Activated T-cell treated with anti-CD3 and anti-CD28 coated beads, Interleukin-2, amount 50 U/mL, for 48 hours (primary cell): ENCODE results near the gene AGFG2.
"Not testable (repeated sequence)": the region's sequence is repeated elsewhere in the genome, so short reads cannot be mapped to it uniquely, and the experiment has no call there.

Experiments
- DNase-seq, 2 experiments: peaks; one replicate each; pipeline ENCODE4 v3.0.0-alpha.2; 2020

The AGFG2 gene

GRCh38 chr7:100521076-100521475, 17.9 kb upstream of the AGFG2 start:
- DNase-seq: no peak

DNA sequence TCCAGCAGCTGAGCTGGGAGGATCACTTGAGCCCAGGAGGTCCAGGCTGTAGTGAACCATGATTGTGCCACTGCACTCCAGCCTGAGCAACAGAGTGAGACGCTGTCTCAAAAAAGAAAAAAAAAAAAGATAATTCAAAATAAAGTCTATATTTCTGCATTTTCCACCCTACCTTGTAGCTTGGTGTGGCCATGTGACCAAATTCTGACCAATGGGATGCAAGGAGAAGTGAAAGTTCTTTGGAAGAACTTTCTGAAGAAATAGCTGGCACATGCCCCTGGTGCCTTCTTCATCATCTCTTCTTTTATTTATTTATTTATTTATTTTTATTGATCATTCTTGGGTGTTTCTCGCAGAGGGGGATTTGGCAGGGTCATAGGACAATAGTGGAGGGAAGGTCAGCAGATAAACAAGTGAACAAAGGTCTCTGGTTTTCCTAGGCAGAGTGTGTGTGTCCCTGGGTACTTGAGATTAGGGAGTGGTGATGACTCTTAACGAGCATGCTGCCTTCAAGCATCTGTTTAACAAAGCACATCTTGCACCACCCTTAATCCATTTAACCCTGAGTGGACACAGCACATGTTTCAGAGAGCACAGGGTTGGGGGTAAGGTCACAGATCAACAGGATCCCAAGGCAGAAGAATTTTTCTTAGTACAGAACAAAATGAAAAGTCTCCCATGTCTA, 17.0 kb upstream of the AGFG2 start:
- DNase-seq: not testable (repeated sequence)

DNA sequence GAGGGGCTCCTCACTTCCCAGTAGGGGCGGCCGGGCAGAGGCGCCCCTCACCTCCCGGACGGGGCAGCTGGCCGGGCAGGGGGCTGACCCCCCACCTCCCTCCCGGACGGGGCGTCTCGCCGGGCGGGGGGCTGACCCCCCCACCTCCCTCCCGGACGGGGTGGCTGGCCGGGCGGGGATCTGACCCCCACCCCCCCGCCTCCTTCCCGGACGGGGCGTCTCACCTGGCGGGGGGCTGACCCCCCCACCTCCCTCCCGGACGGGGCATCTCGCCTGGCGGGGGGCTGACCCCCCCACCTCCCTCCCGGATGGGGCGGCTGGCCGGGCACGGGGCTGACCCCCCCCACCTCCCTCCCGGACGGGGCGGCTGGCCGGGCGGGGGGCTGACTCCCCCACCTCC, 15.8 kb upstream of the AGFG2 start:
- DNase-seq: not testable (repeated sequence)

DNA sequence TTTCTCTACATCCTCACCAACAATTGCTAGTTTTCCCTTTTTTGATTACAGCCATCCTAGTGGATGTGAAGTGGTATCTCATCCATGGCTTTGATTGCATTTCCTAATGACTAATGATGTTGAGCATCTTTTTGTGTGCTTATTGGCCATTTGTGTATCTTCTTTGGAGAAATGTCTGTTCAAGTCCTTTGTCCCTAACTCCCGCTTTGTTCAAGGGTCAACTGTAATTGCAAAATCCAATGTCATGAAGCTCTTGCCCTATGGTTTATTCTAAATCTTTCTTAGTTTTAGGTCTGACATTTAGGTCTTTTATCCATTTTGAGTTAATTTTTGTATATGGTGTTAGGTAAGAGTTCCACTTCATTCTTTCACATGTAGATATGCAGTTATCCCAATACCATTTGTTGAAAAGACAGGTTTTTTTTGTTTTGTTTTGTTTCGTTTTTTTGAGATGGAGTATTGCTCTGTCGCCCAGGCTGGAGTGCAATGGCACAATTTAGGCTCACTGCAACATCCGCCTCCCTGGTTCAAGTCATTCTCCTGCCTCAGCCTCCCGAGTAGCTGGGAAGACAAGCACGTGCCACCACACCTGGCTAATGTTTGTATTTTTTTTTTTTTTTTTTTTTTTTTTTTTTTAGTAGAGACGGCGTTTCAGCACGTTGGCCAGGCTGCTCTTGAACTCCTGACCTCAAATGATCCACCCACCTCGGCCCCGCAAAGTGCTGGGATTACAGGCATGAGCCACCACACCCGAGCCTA, 10.7 kb upstream of the AGFG2 start:
- not testable (repeated sequence) for DNase-seq

- DNase-seq: no peak
Observed at GRCh38 chr7:100532165-100533022, 6.6 kb upstream of the AGFG2 start.

DNA sequence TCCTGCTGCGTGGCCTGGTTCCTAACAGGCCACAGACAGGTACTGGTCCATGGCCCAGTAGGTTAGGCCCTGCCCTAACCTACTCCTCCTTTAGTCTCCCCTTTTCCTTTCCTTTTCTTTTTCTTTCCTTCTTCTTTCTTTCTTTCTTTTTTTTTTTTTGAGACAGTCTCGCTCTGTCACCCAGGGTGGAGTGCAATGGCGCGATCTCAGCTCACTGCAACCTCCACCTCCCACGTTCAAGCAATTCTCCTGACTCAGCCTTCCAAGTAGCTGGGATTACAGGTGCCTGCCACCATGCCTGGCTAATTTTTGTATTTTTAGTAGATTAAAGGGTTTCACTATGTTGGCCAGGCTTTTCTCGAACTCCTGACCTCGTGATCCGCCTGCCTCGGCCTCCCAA, 3.0 kb upstream of the AGFG2 start:
- DNase-seq: not testable (repeated sequence)

DNA sequence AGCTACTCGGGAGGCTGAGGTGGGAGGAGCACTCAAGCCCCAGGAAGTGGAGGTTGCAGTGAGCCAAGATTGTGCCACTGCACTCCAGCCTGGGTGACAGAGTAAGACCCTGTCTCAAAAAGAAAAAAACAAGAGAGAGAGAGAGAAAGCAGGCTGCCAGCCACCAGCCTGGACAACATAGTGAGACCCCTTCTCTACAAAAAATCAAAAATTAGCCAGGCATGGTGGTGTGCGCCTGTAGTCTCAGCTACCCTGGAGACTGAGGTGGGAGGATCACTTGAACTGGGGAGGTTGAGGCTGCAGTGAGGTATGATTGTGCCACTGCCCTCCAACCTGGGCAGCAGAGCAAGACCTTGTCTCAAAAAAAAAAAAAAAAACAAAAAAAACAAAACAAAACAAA, 2.3 kb upstream of the AGFG2 start:
- DNase-seq: not testable (repeated sequence)

- no peak for DNase-seq
Observed at GRCh38 chr7:100538348-100538653, 702 bp upstream of the AGFG2 start.

GRCh38 chr7:100539436-100540006, 518 bp downstream of the AGFG2 start:
- DNase-seq: peak in 1 of 2 experiments; percentile 44

GRCh38 chr7:100540073-100540723, 1.2 kb downstream of the AGFG2 start:
- DNase-seq: no peak

DNA sequence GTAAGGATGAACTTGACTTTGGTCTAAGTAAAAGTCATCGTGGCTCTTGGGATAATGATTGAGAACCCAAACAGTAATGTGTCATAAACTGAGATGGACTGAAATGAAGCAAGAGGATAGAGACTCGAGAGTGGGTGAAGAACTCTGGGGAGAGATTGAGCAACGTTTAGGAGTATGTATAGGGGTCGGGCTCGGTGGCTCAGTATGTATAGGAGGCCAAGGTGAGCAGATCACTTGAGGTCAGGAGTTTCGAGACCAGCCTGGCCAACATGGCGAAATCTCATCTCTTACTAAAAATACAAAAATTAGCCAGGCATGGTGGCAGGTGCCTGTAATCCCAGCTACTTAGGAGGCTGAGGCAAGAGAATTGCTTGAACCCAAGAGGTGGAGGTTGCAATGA, 2.3 kb downstream of the AGFG2 start:
- peak in 1 of 2 experiments; percentile 46 for DNase-seq

DNA sequence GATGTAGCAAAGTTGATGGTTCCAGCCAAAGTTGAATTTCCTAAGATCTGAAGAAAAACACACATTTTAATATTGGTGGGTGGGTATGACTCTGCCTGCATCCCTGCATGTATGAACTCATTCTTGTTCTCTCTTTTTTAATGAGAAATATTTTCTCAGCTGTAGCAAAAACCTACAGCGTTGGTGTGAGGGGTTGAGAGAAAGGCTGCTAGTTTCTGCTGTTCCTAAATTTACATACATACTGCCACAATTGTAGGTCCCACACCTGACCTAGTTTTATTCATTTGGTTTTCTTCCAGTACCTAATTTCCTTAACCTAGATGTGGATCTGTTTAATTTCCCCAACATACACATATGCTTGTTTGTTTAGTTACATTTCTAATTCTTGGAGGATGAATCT, 4.6 kb downstream of the AGFG2 start:
- no peak for DNase-seq

- peak; percentile 51 to 57 for DNase-seq
Observed at GRCh38 chr7:100544386-100544785, 5.4 kb downstream of the AGFG2 start.

DNA sequence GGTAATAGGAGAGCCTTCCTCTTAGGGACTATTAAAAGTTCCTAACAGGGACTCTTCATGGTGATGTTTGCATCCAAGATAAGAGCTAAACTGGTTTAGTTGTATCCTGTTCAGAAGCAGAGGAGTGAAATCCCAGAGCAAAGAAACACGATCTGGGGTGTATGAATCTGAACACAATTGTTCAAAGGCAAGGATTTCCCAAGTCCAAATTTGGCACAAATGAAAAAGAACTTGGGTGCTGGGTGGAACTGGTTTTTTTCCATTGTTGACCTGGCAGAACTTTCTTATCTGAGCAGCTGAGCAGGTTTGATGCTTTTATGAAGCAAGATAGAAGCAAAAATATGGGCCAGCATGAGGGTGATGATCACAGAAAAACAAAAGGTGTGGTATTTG, 6.0 kb downstream of the AGFG2 start:
- DNase-seq: no peak

DNA sequence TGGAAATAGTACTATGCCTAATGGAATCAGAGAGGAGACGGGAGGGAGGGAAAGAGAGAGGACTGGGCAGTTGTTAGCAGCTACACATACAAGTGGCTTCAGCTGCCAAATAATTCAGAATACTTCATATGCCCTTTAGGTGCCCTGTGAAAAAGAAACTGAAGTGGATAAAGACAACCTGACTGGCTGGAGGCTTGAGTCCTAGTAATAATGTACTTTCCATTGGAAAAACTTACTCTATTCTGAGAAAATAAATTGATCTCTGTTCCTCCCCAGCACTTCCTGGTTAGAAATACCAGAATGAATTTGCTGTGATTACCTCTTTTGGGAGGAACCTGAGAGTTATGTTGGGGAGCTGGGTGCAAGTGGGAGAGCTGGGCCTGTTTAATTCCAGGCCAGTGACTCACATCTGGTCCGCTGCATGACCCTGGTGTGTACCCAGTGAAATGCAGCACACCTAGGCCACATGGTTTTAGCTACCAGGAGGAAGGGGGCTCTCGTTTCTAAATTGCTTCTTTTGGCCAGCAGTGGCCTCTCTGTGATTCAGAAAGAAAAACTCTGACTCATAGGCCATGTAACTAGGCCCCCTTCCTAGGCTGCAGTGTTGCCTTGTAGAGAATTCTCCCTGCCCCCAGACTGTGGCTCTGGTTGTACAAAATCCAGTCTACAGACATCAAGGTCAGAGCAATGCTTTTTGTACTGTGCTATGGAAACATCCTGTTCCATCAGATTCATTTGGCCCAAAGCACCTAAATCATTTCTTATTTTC, 6.5 kb downstream of the AGFG2 start:
- DNase-seq: peak; percentile 79 to 82

- no peak for DNase-seq
Observed at GRCh38 chr7:100546129-100546925, 7.3 kb downstream of the AGFG2 start.

DNA sequence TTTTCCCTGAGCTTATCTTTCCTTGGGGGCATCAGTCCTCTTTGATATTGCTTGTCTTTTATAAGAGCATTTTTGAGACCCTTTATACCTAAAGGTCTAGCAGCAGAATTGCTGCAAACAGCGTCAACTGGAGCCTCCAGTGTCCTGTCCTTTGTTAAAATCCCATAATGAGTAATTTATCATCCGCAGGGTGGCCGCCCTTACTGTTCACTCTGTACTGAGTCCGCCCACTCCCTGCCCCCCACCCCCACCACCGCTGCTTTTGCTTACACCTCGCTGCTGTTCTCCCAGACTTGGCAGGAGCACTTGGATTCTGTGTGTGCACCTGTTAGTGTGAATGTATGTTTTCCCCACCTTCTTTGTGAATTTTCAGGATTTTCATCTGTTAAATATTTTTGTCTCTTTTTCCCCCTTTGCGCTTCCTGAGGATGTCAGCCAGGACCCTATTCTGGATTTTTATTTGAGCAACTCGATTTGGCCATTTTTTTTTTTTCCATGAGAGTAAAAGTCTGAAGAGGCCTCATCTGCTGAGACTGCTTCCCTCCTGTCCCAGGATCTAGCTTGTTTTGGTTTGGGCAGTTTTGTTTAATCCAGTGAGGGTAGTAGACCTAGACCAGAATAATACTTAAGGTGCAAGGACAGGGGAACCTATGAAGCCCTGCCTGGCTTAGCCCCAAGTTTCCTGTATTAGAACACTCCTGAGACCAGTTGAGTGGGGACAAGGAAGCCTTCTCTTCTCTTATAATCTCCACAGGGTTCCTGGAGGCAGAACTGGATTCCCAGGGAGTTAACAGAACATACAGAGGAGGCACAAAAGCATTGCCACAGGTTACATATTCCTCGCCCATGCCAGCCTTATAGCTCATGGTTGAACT, 8.2 kb downstream of the AGFG2 start:
- DNase-seq: no peak

GRCh38 chr7:100547872-100548271, 8.9 kb downstream of the AGFG2 start:
- no peak for DNase-seq

DNA sequence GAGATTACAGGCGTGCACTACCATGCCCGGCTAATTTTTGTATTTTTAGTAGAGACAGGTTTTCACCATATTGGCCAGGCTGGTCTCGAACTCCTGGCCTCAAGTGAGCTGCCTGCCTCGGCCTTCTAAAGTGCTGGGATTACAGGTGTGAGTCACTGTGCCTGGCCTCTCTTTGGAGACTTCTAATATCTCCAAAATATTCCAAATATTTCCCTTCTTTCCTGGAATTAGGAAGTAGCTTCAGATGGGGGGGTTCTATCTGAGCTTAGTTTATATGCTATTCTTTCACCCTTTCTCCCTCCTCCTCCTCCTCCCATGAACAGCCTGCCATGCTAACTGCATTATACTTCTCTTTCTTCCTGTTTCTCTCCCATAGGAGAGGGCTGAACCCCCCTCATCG, 9.4 kb downstream of the AGFG2 start:
- DNase-seq: not testable (repeated sequence)

GRCh38 chr7:100552532-100552931, 13.5 kb downstream of the AGFG2 start:
- no peak for DNase-seq
